ENCODE results near the gene GPSM3. TPM values are rescaled to one million over a fixed set of nuclear protein-coding genes. Genes with fewer than 3 reads are reported as not detected.
A peak's percentile ranks its signal among the peaks of the same experiment; 100 is the strongest.
"Not testable (repeated sequence)": the region's sequence is repeated elsewhere in the genome, so short reads cannot be mapped to it uniquely, and the experiment has no call there.

Gene GPSM3
- total RNA-seq, 1 experiment from 2014 or later: 3.2 TPM

DNA sequence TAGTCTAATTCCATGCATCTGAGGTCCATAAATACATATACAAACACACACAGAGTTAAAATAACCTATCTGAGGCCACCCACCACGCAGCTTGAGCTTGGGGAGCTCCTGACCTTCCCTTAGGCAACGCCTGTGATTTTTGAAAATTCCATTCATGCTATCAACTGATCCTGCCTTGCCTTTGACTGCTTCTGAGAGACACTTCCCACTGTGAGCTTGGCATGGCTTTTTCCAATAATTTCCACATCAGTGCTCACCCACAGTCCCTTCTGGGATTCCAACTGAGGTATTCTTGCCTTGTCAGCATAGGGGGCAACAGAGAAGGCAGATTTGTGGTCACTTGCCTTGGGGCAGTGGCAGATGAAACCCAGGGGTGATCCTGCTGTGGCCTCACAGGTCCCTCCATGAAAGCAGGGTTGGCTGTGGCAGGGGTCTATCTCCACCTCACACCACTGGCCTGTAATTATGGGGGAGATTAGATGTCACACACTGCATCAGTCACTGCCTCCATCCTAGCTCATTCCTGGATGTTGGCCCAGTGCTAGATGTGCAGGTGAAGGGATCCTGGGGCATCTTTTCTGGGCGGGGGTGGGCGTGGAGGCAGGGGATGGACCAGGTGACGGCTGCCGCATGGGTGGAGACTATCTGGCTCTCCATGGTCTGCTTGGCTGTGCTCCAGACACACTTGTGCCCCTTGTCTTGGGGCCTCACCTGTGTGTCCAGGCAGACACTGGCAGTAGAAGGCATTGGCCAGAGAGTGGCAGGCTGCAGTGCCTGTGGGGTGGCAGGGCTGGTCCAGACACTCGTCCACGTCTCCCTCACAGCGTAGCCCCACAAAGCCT is 11.2 kb upstream of the GPSM3 start:
- no peak for DNase-seq (ENCODE audit: low spot score)

DNA sequence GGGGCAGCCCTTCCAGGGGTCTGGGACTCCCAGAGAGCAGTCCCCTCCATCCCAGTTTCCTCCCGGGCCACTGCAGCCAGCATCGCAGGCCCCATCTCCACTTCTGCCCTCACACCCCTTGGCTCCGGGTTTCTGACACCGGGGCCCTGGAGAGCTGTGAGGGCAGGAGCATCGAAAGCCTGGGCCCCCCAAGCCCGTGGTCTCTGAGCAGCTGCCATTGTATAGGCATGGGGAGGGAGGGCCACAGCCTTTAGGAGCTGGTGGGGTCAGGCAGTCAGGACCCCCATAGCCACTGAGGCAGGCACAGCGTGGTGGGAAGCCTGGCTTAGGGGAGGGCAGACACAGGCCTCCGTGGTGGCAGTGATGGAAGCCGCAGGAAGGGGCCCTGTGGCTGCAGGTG is 9.7 kb upstream of the GPSM3 start:
- no peak for DNase-seq (ENCODE audit: low spot score)

DNA sequence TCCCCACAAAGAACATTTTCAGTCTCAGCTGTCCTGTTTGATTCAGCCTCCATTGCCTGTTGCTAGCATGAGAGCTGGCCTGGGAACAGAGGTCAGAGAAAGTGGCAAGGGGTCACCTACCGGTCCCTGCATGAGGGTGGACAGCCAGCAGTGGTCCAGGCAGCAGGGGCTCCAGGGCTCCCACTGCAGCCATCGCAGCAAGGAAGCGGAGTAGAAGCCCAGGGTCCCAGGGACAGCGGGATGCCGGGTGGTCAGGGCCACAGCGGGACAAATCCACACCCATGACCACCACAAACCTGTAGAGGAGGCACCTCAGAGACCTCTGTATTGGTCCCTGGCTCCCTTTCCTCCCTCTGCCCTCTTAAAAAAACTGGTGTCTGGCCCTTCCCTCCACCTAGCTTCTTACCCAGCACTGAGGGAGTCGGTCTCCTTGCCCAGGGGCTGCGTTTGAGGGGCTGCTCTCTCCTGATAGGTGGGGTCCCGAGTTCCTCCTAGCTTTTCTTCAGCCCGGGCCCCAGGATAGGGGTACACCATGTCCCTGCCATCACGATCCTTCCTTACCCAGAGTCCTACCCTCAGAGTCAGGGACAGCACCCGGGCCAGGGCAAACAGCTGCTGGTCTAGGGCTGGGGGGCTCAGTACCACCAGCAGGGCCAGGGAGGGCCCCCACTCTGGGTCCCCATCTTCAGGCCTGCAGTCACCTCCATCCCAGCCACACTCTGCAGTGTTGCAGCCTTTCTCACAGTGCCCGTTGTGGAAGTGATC is 8.4 kb upstream of the GPSM3 start:
- no peak for DNase-seq (ENCODE audit: low spot score)

DNA sequence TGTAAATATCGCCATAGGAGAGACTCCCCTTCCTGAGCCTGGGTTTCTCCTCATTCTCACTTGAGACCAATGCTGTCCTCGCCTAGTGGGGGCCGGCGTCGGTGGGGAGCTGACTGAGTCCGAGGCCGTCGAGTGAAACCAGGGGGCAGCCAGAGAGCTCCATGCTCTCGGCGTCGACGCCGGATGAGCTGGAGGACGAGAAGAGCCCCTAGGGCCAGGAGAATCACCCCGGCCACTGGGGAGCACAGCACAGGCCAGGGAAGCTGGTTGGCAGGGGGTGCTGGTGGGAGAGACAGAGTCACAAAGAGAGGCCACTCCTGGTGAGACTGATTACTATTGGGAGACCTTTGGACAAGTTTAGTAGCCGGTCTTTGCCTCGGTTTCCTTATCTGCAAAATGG is 6.4 kb upstream of the GPSM3 start:
- no peak for DNase-seq (ENCODE audit: low spot score)

DNA sequence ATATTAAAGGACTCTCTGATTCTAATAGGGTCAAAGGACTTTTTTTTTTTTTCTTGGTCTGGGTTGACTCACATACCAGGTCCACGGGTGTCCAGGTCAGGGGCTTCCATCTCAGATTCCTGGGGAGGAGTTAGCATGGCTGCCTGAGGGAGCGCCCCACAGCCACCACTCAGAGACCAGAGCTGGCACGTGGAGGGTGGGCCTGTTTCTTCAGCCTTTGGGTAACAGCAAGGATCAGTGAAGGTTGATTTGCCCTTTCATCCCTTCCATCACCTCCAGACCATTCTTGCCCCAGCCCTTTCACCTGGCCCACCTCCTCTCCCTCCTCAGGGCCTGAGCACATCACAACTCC is 5.9 kb upstream of the GPSM3 start:
- no peak for DNase-seq (ENCODE audit: low spot score)

DNA sequence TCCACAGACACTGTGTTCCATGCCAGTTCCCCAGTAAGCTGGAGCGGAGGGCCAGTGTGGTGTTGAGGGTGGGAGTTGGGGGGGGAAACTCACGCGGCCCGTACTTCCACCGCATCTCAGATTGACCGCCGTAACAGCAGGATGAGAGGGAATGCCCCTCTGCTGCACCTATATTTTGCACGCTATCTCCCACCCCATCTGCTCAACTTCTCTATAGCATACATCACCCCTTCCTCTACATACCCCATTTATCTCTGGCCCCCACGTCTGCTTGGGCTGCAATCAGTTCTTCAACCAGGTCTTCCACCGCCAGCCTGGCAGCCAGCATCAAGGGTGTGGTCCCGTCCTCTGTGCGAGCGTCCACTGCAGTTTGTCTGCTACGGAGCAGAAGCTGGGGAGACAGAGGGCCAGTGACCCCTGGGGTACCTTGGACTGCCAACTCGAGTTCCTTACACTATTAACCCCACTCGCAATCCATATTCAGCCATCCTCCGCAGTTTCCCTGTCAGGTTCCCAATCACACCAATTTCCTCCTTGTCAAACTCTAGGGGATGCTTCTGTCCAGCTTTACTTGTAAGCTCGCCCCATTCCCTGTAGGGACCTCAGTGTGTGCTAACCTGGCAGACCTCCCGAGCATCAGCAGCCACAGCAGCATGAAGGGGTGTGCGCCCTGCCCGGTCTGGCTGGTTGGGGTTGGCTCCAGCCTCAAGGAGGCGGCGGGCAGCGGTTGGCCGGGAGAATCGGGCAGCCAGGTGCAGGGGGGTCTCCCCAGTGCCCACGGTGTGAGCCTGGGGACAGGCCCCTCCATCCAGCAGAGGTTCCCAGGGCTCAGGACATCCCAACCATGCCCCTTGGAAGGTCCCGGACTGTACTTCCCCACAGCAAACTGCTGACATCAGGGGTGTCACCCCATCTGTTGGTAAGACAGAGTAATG is 4.5 kb upstream of the GPSM3 start:
- DNase-seq (ENCODE audit: low spot score): no peak

DNA sequence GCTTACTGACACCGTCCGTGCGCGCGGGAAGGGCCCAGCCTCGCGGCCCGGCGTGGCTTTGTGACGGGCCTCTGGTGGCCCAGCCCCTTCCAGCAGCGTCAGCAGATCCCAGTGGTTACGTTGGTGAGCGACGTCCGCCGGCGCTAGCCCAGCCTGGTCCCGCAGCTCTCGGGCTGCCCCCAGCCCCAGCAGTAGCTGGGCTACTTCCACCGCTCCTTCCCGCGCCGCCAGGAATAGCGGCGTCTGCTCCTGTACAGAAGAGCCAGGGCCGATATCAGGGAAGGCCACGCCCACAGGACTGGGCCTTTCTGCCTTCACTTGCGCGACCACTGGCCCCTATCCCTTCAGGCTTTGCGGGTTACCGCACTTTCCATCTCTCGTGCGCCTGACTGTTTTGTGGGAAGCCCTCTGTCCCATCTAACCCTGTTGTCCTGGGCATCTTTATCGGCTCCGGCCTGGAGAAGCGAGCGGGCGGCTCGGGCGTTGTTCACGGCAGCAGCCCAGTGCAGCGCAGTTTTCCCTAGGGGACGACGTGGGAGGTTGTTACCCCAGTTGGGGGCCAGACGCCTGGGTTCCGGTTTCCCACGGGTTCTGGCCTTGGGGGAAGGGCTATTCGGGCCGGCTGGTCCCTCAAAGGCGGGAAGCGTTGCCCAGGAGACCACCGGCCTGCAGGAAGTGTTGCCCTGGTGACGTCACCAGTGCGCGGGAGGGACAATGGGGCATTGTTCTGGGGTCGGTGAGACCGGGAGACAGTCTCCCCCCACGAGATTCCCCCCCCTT is 3.6 kb upstream of the GPSM3 start:
- peak; percentile 87 for DNase-seq (ENCODE audit: low spot score)

DNA sequence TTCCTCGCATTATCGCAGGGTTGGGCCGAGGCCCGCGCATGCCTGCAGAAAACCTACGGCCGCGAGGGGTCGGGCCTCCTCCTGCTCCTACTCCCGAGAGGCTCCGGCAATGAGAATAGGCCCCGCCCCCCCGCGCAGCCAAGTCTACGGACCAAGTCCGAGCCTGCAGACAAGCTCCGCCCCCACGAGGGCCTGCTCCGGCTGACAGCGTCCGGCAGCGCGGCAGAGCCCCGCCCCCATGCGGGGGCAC is 3.1 kb upstream of the GPSM3 start:
- peak; percentile 99 for DNase-seq (ENCODE audit: low spot score)

GRCh38 chr6:32194825-32195651 is 2.6 kb upstream of the GPSM3 start:
- peak; percentile 69 for DNase-seq (ENCODE audit: low spot score)

DNA sequence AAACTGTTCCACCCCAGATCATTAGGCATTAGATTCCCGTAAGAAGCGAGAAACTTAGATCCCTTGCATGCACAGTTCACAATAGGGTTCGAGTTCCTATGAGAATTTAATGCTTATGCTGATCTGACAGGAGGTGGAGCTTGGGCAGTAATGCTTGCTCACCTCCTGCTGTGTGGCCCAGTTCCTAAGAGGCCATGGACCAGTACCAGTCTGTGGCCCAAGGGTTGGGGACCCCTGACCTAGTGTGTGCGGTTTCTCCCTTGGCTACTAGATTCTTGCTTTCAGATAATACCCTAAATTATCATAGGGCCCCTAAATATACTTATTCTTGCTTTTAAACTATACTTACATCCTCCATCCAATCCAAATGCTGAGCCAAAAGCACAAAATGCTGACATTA is 1.9 kb upstream of the GPSM3 start:
- DNase-seq (ENCODE audit: low spot score): no peak

DNA sequence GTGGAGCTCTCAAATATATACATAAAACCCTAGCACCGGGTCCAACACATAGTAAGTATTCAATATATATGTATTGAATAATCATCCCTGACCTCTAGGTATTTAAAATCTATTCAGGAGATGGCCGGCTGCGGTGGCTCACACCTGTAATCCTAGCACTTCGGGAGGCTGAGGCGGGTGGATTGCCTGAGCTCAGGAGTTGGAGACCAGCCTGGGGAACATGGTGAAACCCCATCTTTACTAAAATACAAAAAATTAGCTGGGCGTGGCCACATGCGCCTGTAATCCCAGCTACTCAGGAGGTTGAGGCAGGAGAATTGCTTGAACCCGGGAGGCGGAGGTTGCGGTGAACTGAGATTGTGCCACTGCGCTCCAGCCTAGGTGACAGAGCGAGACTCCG is 653 bp upstream of the GPSM3 start:
- not testable (repeated sequence) for DNase-seq (ENCODE audit: low spot score)

GRCh38 chr6:32191696-32192607 is 491 bp downstream of the GPSM3 start:
- DNase-seq (ENCODE audit: low spot score): no peak

DNA sequence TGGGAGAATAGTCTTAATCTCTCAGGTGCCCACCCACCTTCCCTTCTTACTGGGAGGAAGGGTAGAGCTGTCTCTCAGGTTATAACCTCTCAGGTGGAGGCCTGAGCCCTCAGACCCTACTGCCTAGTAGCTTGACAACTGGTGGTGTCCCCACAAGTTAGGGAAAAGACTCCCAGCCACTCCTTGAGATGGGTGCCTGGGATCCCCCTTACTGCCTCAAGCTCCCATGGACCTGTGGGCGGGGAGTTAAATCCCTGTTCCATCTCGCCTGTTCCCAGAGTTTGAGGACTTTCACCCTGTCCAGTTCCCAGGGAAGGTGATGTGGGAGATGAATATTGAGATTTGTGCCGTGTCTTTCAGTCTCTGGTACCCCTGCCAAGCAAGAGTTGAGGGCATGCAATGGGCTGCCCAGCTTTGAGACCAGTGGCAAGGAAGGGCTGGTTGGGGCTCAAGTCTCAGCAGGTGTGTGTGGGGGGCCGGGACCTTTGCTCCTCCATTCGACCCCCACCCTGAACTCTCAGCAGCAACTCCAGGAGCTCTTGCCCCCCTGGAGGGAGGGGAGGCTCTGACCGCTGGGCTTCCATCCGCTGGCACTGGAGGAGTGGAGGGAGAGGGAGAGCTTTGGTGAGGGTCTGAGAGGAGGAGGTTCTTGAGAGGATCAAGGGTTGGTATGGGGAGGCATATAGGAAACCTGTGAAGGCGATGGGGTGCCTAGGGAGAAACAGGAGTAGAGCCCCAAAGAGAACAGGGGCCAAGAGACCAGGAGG is 1.3 kb downstream of the GPSM3 start:
- no peak for DNase-seq (ENCODE audit: low spot score)

- peak; percentile 86 for DNase-seq (ENCODE audit: low spot score)
Measured at GRCh38 chr6:32190054-32190851, 2.2 kb downstream of the GPSM3 start, which contains the start of gene PBX2. Gene PBX2, minus strand, starts transcription at chr6:32190202. Its CDS starts 287 bp downstream, at chr6:32189915.

GRCh38 chr6:32189742-32190053 is 2.7 kb downstream of the GPSM3 start:
- DNase-seq (ENCODE audit: low spot score): no peak

DNA sequence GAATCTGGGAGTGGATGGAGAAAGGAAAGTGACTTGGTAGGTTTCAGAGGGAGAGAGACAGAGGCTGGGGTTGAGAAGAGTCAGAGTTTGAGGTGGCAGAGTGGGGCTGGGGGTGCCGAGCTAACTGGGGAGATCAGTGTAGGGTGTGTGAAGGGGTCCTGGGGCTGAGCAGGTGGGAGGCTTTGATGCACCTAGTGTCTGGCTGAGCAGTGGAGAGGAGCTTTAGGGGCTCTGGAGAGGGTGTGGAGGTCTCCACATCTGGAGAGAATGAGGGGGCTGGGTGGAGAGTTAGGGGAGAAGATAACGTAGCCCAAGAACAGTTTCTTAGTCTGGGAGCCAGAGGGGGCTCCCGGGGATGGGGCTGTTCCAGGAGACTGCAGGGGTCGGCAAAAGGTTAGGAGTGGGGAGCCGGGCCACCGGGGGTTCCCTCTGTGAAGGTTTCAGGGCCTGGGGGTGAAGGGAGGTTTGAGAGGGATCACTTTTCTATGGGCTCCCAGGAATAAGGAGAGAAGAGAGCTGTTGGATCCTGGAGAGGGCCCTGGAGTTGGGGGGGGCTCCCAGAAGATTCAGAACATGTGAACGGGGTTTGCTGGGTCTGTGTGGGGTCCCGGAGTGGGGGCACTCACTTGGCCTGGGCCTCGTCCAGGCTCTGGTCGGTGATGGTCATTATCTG is 3.2 kb downstream of the GPSM3 start:
- DNase-seq (ENCODE audit: low spot score): no peak

- DNase-seq (ENCODE audit: low spot score): no peak
Measured at GRCh38 chr6:32188381-32189068, 3.9 kb downstream of the GPSM3 start.

Measured in H4 (cell line).